Loucy (cell line): ENCODE data around the gene LTBP4.

ENCODE experiments used
- CTCF ChIP-seq: fragments of 200-600 bp; sonication (generic); conservative IDR thresholded peaks from 2 replicates; pipeline ENCODE4 v1.5.1; 2014; ENCODE audit warnings: mild to moderate bottlenecking, antibody characterized with exemption, low read length
- EZH2phosphoT487 ChIP-seq: fragments of 200-600 bp; IDR thresholded peaks from 2 replicates; pipeline ENCODE4 v1.6.1; 2018; ENCODE audit warnings: antibody characterized with exemption, mild to moderate bottlenecking, moderate library complexity, borderline replicate concordance

DNA sequence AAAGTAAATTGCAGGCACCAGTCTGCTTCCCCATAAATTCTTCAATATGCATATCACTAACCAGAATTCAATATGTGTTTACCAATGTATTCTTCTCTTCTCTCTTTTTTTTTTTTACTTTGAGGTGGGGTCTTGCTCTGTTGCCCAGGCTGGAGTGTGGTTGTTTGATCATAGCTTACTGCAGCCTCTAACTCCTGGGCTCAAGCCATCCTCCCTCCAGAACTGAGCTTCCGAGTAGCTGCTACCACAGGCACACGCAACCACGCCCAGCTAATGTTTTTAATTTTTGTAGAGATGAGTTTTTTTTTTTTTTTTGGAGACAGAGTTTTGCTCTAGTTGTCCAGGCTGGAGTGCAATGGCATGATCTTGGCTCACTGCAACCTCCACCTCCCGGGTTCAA lies 16.8 kb downstream of the LTBP4 start:
- TF ChIP-seq CTCF (no peak), EZH2phosphoT487 (no peak)
